CD1c-positive myeloid dendritic cell (primary cell): ENCODE data around the gene AMZ1.

Experiments
- DNase-seq: peaks from one replicate; pipeline ENCODE4 v3.0.0-alpha.2; 2016; ENCODE audit errors: extremely low spot score

Gene AMZ1, protein sequence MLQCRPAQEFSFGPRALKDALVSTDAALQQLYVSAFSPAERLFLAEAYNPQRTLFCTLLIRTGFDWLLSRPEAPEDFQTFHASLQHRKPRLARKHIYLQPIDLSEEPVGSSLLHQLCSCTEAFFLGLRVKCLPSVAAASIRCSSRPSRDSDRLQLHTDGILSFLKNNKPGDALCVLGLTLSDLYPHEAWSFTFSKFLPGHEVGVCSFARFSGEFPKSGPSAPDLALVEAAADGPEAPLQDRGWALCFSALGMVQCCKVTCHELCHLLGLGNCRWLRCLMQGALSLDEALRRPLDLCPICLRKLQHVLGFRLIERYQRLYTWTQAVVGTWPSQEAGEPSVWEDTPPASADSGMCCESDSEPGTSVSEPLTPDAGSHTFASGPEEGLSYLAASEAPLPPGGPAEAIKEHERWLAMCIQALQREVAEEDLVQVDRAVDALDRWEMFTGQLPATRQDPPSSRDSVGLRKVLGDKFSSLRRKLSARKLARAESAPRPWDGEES

DNA sequence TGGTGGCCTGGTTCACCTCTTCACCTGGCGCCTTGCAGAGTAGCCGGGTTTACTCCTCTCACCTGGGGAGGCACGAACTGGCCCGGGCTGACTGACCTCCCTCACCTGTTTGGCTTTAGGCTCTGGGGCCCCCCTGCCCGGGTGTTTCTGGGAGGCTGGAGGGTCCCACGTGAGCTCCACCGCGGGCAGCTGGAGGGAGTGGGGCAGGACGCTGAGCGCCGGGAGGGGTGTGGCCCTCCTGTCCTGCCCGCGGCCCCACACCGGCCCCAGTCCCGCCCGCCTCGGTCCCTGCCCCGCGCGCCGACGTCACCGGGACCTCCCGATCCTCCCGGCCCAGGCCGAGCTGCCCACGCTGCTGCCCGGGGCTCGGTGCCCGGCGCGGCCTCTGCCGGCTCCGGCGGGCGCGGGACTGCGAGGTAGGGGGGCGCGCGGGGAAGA is at the start of gene AMZ1:
Gene AMZ1 (plus strand): TSS at position 322 of the 438 bp plus-strand sequence. CDS start 12,250 bp downstream, outside the sequence.
- DNase-seq: no peak

DNA sequence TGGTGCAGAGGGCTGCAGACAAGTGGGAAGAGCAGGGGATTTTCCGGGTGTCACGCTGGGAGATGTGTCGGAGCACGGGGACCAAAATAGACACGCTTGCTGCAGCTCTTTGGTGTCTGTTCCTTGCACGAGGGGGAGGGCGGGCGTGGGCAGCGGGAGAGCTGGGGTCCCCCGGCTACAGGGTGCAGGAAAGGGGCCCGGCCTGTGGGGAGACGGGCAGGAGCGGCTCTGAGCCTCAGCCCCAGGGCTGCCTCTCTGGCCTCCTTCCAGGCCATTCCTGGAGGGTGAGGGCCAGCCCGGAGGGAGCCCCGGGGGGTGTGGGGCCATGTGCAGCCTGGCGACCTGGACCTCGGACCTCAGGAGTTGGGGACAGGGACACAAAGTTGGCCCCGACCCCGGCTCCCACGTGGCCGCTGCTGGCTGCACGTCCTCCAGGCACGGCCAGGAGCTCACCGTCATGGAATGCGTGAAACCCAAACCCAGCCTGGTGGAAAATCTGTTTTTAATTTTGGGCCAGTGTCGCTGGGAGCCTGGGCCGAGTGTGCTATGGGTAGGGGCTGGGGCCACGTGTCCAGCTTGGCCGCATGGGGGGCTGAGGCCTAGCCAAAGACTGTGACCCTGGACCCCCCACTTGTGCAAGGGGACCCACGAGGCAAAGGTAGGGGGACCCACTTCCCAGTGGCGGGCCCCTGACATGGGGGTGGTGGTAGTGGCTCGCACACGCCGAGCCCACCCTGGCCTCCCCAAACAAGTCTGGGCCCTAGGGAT is 49.6 kb upstream of the AMZ1 start:
- peak; percentile 66 for DNase-seq

DNA sequence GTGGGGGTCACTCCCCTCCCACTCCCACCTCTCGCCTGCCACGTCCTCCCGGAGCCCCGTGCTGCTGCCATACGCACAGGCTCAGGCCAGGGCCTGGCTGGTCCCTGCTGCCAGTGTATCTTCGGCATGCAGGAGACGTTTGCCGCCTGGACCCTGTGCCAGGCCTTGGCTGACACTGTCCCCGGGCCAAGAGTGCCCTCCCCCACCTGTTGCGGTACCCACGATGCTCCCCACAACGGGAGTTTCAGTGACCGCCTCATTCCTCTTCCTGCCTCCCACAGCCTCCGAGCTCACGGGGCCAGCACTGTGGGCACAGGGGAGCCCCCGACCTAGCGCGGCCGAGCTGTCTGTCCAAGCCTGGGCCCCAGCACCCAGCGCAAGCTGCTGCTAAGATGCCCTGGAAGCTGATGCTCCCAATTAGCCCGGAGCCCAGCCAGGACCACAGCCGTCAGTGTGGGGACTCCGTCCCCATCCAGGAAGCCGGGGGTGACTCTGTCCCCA is 48.8 kb upstream of the AMZ1 start:
- peak; percentile 43 for DNase-seq

DNA sequence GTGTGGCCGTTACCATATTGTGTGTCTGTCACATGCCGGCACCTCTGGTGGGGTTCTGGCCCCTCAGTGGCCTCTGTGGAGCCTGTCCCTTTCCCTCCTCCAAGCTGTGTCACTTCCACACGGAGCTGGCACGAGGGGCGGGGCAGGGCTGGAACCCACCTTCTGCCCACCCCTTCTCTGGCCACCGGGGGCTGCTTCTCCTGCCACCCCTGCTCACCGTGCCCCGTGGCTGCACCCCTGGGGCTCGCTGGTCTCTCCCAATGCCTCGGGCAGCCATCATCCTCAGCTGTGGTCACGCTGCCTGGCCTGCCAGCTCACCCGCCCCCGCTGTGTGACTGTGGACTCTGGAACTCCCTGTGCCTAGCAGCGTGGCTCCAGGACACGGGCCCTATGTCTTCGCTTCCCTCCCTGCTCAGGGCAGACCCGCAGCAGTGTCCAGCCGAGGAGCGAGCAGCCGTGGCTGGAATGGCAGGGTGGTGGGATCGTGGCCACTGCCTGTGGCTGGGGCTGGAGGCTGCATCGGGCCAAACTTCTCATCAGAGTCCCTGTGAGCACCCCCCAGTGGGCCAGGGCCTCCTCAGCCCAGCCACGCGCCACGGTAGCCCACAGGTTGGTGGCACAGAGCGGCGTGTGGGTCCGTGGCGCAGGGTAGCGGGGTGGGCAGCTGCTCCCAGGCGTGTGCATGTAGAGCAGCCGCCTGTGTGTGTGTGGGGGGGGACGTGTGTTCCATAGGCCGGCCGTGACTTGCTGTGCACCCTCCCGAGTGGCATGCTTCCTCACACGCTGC is 48.1 kb upstream of the AMZ1 start:
- DNase-seq: no peak

DNA sequence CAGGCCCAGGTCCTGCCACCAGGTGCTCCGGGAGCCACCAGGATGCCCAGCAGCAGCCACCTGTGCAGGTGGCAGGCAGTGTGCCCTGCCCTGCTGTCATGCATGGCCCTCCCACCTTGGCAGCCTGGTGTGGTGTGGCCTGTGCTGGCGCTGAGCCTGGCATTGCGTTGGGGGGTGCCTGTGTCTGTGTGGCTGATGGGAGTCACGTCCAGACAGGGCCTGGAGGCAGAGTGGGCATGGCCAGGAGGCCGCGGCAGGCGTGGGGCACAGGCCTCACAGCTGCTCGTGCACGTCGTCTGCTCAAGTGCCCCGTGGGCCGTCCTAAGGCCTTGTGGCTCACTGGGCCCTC is 47.5 kb upstream of the AMZ1 start:
- DNase-seq: no peak

DNA sequence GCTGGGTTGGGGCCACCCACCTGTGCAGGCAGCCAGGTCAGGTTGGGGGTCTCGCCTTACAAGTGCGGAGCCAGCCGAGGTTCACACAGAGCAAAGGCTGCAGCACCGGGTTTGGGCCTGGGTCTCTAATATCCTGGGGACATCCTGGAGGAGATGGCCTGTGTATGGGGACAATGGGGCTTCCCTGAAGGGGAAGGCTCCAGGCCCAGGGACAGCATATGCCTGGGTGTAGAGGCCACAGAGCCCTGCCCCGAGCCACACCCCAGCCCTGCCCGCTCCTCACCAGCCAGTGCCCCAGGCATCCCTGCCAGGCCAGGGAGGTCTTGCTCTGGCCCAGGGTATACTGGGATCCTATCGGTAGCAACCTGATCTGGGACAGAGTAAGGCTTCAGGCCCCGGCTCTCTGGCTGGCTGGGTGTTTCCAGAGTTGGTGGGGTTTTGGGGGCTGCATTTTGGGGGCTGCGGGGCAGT is 47.1 kb upstream of the AMZ1 start:
- DNase-seq: no peak

DNA sequence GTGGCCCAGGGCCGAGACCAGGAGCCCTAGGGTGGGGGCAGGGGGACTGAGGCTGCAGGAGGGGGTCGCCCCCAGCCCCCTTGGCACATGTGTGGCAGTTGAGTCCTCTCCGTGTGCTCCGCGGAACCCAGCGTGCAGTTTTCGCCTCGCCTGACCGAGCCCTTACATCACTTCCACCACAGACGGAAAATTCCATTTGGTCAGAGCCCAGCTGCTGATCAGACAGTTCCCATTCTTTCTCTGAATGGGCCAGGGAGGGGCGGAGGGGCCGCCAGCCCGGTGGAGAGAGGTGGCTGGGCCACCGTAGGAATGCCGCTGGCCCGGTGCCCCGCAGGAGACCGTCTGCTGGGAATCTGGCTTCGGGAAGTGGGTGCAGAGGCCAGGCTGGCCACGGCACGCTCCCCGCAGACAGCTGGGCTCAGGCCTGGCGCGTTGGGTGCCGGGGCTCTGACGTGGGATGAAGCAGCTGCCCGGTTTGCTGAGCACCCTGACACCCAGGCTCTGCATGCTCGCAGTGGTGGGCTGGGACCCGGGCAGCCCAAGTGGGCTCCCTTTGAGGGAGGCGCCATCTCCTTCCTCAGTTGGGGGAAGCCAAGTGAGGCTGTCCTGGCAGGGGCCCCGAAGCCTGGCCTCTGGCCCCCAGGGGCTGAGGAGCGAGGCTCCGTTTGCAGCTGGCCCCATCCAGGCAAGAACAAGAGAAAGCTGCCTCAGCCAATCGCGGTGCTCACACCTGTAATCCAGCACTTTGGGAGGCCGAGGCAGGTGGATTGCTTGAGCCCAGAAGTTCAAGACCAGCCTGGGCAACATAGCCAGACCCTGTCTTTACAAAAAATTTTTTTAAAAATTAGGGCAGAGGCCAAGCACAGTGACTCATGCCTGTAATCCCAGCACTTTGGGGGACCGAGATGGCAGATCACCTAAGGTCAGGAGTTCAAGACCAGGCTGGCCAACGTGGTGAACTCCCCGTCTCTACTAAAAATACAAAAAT is 46.3 kb upstream of the AMZ1 start:
- DNase-seq: peak; percentile 89

DNA sequence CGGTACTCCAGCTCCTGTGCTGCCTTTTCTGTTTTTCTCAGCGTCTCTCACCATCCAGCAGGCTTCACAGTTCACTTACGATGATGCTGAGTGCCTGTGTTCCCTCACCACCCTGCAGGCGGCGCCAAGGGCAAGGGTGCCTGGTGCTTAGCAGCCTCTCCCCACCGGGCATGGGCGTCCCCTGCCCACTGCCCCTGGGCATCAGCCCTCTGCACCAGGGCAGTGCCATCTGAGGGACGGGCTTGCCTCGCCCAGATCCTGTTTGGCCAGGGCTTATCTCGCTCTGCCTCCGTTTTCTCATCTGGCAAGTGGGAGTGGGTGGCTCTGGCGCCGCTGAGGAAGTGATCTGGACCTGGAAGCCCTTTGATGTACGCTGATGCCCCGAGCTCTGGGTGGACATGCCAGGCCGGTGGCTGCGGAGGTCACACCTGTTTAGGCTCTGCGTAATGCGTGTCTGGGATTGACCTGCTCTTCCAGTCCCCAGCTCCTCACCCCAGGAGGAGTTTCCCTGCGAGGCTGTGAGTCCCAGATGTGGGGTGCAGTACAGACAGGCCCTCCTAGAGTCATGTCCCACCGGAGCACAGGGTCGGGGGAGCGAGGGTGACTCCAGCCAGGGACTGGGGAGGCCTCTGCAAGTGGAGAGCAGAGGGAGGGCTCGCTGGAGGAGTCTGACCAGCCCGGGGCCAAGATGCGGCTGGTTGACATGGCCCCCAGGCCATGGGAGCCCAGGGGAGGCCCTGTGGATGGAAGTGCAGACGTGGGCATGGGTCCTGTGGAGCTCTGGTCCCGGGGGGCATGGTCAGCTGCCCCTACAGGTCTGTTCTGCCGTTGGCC is 44.4 kb upstream of the AMZ1 start:
- DNase-seq: no peak

DNA sequence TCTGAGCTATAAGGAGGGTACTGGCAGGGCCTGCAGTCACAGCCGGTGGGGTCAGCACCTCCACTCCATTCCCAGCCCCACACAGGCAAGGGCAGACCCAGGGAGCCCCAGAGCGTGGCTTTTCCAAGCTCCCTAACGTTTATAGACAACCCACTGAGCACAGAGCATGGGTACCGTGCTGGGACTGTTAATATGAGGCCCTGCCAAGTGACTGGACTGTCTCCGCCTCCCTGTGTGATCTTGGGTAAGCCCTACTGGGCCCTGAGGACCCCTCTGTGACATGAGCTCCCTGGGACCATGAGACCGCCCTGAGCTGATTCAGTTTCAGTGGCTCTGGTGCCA is 43.8 kb upstream of the AMZ1 start:
- DNase-seq: no peak

DNA sequence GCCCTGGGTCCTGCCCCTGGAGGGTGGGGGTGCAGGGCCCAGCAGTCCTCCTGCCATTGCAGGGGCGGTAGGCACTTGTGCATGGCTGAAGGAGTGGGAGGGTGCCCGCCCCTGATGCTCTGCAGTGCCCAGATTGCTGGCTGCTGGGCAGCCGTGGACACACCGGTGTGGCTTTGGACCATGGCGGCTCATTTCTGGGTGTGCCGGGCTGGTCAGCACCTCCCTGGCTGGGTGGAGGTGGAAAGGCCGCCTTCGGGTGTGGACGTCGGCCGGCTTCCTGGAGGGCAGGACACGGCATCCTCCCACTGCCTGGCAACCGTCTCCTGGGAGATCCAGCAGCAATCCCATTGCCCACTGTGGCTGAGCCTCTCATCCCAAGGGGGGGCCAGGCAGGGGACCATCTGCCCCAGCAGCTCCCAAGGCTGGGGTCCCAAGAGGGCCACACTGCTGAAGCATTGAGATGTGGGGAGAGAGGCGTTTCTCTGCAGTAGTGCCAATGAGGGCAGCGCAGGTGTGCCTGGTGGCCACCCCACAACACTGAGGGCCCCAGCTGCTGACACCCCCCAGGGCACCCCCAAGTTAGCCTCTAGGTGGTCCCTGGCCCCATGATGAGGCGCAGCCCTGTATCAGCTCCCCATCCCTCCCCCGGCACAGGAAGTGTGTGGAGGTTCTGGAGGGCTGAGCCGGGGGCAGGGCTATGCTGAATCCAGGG is 43.3 kb upstream of the AMZ1 start:
- DNase-seq: no peak

DNA sequence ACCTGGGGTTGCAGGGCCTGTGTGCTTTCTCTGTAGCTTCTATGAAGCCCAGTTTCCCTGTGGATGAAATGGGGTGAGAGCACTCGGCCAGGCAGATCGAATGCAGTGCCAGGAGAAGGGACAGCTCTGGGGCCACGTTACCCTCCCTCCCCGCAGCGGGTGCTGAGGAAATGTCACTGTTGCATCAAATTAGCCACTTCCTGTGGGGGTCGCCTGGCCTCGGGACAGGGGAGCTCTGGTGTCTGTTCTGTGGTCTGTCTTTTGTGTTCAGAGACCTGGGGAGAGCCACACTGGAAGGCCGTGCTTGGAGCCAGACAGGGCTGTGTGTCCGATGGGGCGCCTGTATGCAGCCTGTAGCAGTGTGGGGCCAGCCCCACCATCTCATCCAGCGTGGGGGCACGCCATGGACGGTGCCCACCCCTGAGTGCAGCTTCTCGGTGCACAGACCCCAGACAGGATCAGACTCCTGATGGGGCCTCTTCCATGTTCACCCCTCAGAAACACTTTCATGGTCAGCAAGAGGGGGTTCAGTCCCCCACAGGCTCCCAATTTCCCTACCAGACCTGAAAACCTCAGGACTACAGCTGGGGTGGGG is 42.6 kb upstream of the AMZ1 start:
- no peak for DNase-seq

DNA sequence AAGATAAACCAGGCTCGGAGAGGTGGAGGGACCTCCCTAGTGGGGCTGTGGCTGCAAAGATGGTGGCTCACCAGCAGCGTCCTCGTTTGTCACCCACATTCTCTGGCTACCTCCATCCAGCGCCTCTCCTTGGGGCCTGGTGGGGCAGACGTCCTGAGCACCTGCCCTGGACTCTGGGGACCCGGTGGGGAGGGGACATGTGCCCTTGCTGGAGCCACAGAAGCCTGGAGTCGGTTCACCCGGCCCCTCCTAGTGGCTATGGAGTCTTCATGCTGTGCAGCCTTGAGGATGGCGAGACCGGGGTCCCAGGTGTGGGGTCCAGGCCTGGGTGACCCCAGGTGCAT is 41.7 kb upstream of the AMZ1 start:
- DNase-seq: no peak

DNA sequence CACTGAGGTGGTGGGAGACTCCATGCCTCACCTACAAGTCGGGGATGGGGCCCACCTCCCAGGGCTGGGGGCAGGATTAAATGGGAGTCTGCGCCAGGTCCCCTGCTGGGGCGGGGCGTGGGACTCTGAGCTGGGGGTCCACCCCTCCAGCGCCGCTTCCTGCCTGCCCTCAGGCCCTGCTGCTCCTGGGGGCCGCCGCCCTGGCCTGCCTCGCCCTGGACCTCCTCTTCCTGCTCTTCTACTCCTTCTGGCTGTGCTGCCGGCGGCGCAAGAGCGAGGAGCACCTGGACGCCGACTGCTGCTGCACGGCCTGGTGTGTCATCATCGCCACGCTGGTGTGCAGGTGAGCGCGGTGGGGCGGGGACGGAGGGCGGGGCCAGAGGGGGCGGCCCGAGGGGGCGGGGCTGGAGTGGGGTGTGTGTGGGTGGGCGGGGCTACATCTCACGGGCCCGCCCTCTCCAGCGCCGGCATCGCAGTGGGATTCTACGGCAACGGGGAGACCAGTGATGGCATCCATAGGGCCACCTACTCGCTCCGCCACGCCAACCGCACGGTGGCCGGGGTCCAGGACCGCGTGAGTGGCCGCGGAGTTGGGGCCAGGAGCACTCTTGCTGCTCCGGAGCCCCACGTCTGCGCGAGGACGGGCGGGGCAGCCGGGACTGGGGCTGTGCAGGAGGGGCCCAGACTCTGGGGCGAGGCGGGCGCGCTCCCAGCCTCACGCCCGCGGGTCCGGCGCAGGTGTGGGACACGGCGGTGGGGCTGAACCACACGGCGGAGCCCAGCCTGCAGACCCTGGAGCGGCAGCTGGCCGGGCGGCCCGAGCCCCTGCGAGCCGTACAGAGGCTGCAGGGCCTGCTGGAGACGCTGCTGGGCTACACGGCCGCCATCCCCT is 41.1 kb upstream of the AMZ1 start:
- DNase-seq: no peak

DNA sequence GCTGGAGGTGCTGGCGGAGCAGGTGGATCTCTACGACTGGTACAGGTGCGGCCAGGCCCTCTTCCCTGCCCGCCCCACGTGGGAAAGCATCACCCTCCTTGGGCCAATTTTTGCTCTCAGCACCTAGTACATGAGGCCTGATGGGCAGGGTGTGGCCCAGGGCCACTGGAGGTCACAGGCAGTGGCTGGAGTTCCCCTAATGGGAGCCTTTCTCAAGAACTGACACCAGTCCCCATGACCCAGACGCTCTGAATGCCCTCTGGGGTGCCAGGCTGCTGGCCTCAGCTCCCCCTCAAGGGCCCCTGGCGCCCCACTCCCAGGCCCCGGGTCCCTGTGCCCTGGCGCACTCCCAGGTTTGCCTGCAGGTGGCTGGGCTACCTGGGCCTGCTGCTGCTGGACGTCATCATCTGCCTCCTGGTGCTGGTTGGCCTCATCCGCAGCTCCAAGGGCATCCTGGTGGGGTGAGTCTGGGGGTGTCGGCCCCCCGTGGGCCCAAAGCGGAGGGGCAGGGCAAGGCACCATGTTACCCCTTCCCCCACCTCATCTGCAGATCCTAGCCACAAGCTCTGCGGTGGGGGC is 40.3 kb upstream of the AMZ1 start:
- DNase-seq: peak; percentile 57

DNA sequence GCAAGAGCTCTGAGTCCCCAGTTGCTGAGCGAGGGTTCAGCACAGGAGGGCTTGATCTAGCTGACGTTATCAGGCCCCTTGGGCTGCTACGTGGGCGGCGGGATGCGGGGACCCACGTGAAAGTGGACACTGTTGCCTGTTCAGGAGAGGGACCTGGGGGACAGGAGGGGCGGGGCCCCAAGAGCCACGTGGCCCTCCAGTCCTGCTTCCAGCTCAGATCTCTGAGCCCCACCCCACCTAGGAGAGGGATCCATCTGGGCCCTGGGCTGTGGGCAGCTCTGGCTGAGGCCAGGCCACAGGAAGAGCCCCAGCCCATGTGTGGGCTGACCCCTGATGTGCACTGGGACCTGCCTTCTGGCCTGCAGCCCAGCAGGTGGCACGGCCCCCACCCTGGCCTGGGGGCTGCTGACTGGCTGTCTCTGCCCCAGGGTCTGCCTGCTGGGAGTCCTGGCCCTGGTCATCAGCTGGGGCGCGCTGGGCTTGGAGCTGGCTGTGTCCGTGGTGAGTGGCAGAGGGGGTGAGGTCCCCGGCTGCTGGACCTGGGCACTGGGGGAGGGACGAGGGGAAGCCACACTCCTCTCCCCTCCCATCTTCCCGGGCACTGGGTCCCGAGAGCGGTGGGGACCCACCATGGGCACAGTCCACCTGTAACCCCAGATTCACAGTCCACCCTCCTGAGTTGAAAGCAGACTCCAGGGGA is 38.7 kb upstream of the AMZ1 start:
- DNase-seq: no peak

DNA sequence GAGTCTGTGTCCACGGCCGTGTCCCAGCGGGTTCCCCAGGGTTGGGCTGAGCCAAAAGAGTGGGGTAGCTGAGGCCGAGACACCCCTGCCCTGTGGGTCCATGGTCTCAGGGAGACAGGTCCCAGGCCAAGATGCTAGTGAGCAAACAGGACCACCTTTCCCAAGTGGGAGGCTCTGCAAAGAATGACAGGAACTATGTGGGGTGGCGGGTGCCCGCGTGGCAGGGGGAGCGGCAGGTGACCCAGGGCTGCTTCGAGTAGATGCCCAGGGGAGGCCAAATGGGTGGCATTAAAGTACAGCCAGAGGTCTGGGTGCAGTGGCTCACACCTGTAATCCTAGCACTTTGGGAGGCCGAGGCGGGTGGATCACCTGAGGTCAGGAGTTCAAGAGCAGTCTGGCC is 38.0 kb upstream of the AMZ1 start:
- no peak for DNase-seq

DNA sequence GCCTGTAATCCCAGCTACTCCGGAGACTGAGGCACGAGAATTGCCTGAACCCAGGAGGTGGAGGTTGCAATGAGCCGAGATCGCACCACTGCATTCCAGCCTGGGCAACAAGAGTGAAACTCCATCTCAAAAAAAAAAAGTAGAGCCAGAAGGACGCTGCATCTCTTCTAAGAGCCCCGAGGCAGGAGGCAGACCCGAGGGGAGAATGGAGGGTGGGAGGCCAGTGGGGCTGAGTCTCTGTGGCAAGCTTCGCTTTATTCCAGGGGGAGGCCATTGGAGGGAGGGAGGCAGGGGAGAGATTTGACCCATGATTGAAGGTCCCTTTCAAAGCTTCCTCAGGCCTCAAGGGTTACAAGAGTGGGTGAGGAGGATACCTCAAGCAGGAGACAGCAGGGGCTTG is 37.6 kb upstream of the AMZ1 start:
- no peak for DNase-seq
